ENCODE results near the gene PDILT.

The PDILT gene

GRCh38 chr16:20339744-20340143 lies 64.8 kb downstream of the PDILT start:
- no peaks in the 10 kb centered on the region for H3K9me2 ChIP-seq (replicated peaks; ENCODE audit: insufficient read depth, low read length)
- H3K4me3 ChIP-seq (ENCODE audit: insufficient read depth, low read length, poor library complexity, severe bottlenecking), result no peak overlapping the region
- no peak for TF ChIP-seq EZH2phosphoT487 (conservative IDR thresholded peaks at IDR 0.05; ENCODE audit: low read length)
- no peak for TF ChIP-seq CTCF (IDR thresholded peaks at IDR 0.05; ENCODE audit: insufficient read depth, low read length, poor library complexity, severe bottlenecking)
- H3K9ac ChIP-seq (ENCODE audit: low read length), result no peak overlapping the region
- no peaks in the 10 kb centered on the region for H4K20me1 ChIP-seq (ENCODE audit: low read depth, low read length)
- H3K9me3 ChIP-seq (ENCODE audit: insufficient read depth, low read length), result no peaks in the 10 kb centered on the region
- no peak overlapping the region for H3K27ac ChIP-seq (ENCODE audit: low read depth, low read length)
- H3K36me3 ChIP-seq (ENCODE audit: low read length), result no peaks in the 10 kb centered on the region
- no peaks in the 10 kb centered on the region for H3K27me3 ChIP-seq (ENCODE audit: low read length)
- H2AFZ ChIP-seq (ENCODE audit: low read depth, low read length, severe bottlenecking), result no peak overlapping the region
- H3K4me2 ChIP-seq (ENCODE audit: low read depth, low read length, poor library complexity, severe bottlenecking), result no peak overlapping the region
- no peaks in the 10 kb centered on the region for H3K79me2 ChIP-seq (ENCODE audit: insufficient read depth, low read length)
- no peaks in the 10 kb centered on the region for H3F3A ChIP-seq (ENCODE audit: insufficient read depth)

- Histone ChIP-seq H3K79me2 (ENCODE audit: insufficient read depth, low read length) (no peaks in the 10 kb centered on the region), H3K4me3 (ENCODE audit: insufficient read depth, low read length, poor library complexity, severe bottlenecking) (no peak overlapping the region), H4K20me1 (ENCODE audit: low read depth, low read length) (no peaks in the 10 kb centered on the region), H3K9ac (ENCODE audit: low read length) (no peak overlapping the region), H3K36me3 (ENCODE audit: low read length) (no peaks in the 10 kb centered on the region), H3K27ac (ENCODE audit: low read depth, low read length) (no peak overlapping the region), H2AFZ (ENCODE audit: low read depth, low read length, severe bottlenecking) (no peak overlapping the region), H3K9me2 (replicated peaks; ENCODE audit: insufficient read depth, low read length) (no peaks in the 10 kb centered on the region), H3F3A (ENCODE audit: insufficient read depth) (no peaks in the 10 kb centered on the region), H3K27me3 (ENCODE audit: low read length) (no peaks in the 10 kb centered on the region), H3K9me3 (ENCODE audit: insufficient read depth, low read length) (no peaks in the 10 kb centered on the region), H3K4me2 (ENCODE audit: low read depth, low read length, poor library complexity, severe bottlenecking) (no peak overlapping the region)
- TF ChIP-seq CTCF (IDR thresholded peaks at IDR 0.05; ENCODE audit: insufficient read depth, low read length, poor library complexity, severe bottlenecking) (no peak), EZH2phosphoT487 (conservative IDR thresholded peaks at IDR 0.05; ENCODE audit: low read length) (no peak)
Measured at GRCh38 chr16:20336955-20337354, 67.6 kb downstream of the PDILT start.

GRCh38 chr16:20334396-20334795 lies 70.1 kb downstream of the PDILT start:
- no peaks in the 10 kb centered on the region for H3K79me2 ChIP-seq (ENCODE audit: insufficient read depth, low read length)
- H3K9me2 ChIP-seq (replicated peaks; ENCODE audit: insufficient read depth, low read length), result no peaks in the 10 kb centered on the region
- no peaks in the 10 kb centered on the region for H4K20me1 ChIP-seq (ENCODE audit: low read depth, low read length)
- H3K36me3 ChIP-seq (ENCODE audit: low read length), result no peaks in the 10 kb centered on the region
- H3K9ac ChIP-seq (ENCODE audit: low read length), result no peak overlapping the region
- no peak for TF ChIP-seq EZH2phosphoT487 (conservative IDR thresholded peaks at IDR 0.05; ENCODE audit: low read length)
- TF ChIP-seq CTCF (IDR thresholded peaks at IDR 0.05; ENCODE audit: insufficient read depth, low read length, poor library complexity, severe bottlenecking), result no peak
- H3K27me3 ChIP-seq (ENCODE audit: low read length), result no peaks in the 10 kb centered on the region
- H2AFZ ChIP-seq (ENCODE audit: low read depth, low read length, severe bottlenecking), result no peak overlapping the region
- H3K4me2 ChIP-seq (ENCODE audit: low read depth, low read length, poor library complexity, severe bottlenecking), result no peak overlapping the region
- H3K4me3 ChIP-seq (ENCODE audit: insufficient read depth, low read length, poor library complexity, severe bottlenecking), result no peak overlapping the region
- H3K9me3 ChIP-seq (ENCODE audit: insufficient read depth, low read length), result no peaks in the 10 kb centered on the region
- no peaks in the 10 kb centered on the region for H3F3A ChIP-seq (ENCODE audit: insufficient read depth)
- no peak overlapping the region for H3K27ac ChIP-seq (ENCODE audit: low read depth, low read length)

All from SU-DHL-6 (cell line).